GM21529 (cell line): ENCODE data around the gene ACTR3.
A peak's percentile ranks its signal among the peaks of the same experiment; 100 is the strongest.

Experiments used
- ATAC-seq: cut with Tn5 transposase; IDR thresholded peaks from one replicate; pipeline ENCODE4 v1.9.1; 2021; ENCODE audit not compliant: unreplicated experiment

ACTR3 gene

GRCh38 chr2:113875135-113875534 lies 14.8 kb upstream of the ACTR3 start:
- no peak for ATAC-seq

- no peak for ATAC-seq
Observed at GRCh38 chr2:113876503-113877387, 13.1 kb upstream of the ACTR3 start.

- ATAC-seq = no peak
Observed at GRCh38 chr2:113877711-113878598, 11.9 kb upstream of the ACTR3 start.

- no peak for ATAC-seq
Observed at GRCh38 chr2:113878743-113879142, 11.1 kb upstream of the ACTR3 start.

- ATAC-seq = no peak
Observed at GRCh38 chr2:113879457-113879856, 10.4 kb upstream of the ACTR3 start.

- ATAC-seq = peak; percentile 70
Observed at GRCh38 chr2:113886479-113887008, 3.3 kb upstream of the ACTR3 start.

- ATAC-seq = no peak
Observed at GRCh38 chr2:113887009-113887792, 2.7 kb upstream of the ACTR3 start.

- no peak for ATAC-seq
Observed at GRCh38 chr2:113888641-113889470, 1.0 kb upstream of the ACTR3 start.

GRCh38 chr2:113890253-113891235 lies 655 bp downstream of the ACTR3 start:
- peak; percentile 23 for ATAC-seq

GRCh38 chr2:113891265-113891959 lies 1.5 kb downstream of the ACTR3 start:
- no peak for ATAC-seq

- ATAC-seq = no peak
Observed at GRCh38 chr2:113892004-113892710, 2.3 kb downstream of the ACTR3 start.

GRCh38 chr2:113894156-113894743 lies 4.4 kb downstream of the ACTR3 start:
- ATAC-seq = no peak

- ATAC-seq = no peak
Observed at GRCh38 chr2:113895301-113895700, 5.4 kb downstream of the ACTR3 start.

GRCh38 chr2:113895819-113896563 lies 6.1 kb downstream of the ACTR3 start:
- ATAC-seq = no peak

- ATAC-seq = no peak
Observed at GRCh38 chr2:113896791-113897190, 6.9 kb downstream of the ACTR3 start.

GRCh38 chr2:113898081-113898480 lies 8.2 kb downstream of the ACTR3 start:
- ATAC-seq = no peak
